ENCODE results near the gene MED13L.

DNA sequence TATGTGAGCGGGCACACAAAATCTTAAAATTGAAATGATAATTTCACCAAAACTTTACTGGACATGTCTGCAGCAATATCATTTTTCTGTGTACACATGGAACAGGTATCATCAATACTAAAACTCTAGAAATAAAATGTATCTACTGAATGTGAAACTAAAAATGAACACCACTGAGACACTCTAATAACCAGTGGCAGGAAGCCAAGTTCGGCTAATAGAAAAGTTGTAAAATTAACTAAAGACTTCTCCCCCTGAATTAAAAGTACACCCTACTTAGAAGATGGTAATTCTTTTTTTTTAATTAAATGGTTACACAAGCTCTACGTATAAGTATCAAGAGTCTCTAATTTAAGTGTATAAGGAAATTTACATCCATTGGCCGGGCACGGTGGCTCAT is 227.2 kb downstream of the MED13L start:
- TF ChIP-seq FOXM1 (IDR thresholded peaks at IDR 0.05; ENCODE audit: borderline replicate concordance) (no peak), NFRKB (IDR thresholded peaks at IDR 0.05) (no peak), SUZ12 (IDR thresholded peaks at IDR 0.05) (no peak), ZNF384 (IDR thresholded peaks at IDR 0.05) (no peak), BHLHE40 (IDR thresholded peaks at IDR 0.05; ENCODE audit: borderline replicate concordance) (no peak), FOXA1 (IDR thresholded peaks at IDR 0.05) (no peak), SP1 (IDR thresholded peaks at IDR 0.05) (no peak), LEF1 (IDR thresholded peaks at IDR 0.05; ENCODE audit: borderline replicate concordance) (no peak), ELF4 (IDR thresholded peaks at IDR 0.05) (no peak), L3MBTL2 (conservative IDR thresholded peaks at IDR 0.05) (no peak), CTBP1 (IDR thresholded peaks at IDR 0.05; ENCODE audit: borderline replicate concordance) (no peak)

Data from HEK293T (cell line).